Activated naive CD8-positive, alpha-beta T cell treated with anti-CD3 and anti-CD28 coated beads for 36 hours (primary cell): ENCODE results near the gene RAD52. TPM values are rescaled to one million over a fixed set of nuclear protein-coding genes. Genes with fewer than 3 reads are reported as not detected.

Experiments used
- DNase-seq: peaks from one replicate; pipeline ENCODE4 v3.0.0; 2021
- H3K27ac Mint-ChIP-seq: one replicate; pipeline ENCODE4 v1.8.0; 2022; ENCODE audit warnings: mild to moderate bottlenecking, moderate library complexity, mixed read lengths
- H3K27me3 Mint-ChIP-seq: one replicate; pipeline ENCODE4 v1.8.0; 2022; ENCODE audit warnings: mild to moderate bottlenecking, mixed read lengths
- H3K36me3 Mint-ChIP-seq: one replicate; pipeline ENCODE4 v1.8.0; 2021; ENCODE audit warnings: mild to moderate bottlenecking, mixed read lengths
- H3K4me1 Mint-ChIP-seq: one replicate; pipeline ENCODE4 v1.8.0; 2021; ENCODE audit warnings: mixed read lengths
- H3K4me3 Mint-ChIP-seq: one replicate; pipeline ENCODE4 v1.8.0; 2022; ENCODE audit warnings: mild to moderate bottlenecking, moderate library complexity, mixed read lengths
- H3K9me3 Mint-ChIP-seq: one replicate; pipeline ENCODE4 v1.8.0; 2022; ENCODE audit warnings: mixed read lengths
- total RNA-seq, 2 experiments: library from RNA; stranded (reverse); gene quantifications; one replicate each; pipeline ENCODE4 v1.2.3, GENCODE V29; 2021

Gene RAD52
- total RNA-seq: 10 to 100 TPM; 11.2 to 11.4 TPM

- Mint-ChIP-seq H3K27me3 (peaks cover 3% of the 10 kb centered on the region), H3K36me3 (peaks cover 25% of the 10 kb centered on the region), H3K4me3 (peak within 1 kb of the TSS; percentile 96), H3K9me3 (no peaks in the 10 kb centered on the region), H3K27ac (peak within 1 kb of the TSS; percentile 96), H3K4me1 (peaks cover 18% of the 10 kb centered on the region)
- peak; percentile 96 for DNase-seq
Observed at GRCh38 chr12:949453-950191, at the start of gene RAD52. Gene RAD52, minus strand, starts transcription at chr12:949694. Its CDS starts 16,636 bp downstream, at chr12:933058.

GRCh38 chr12:998020-998874 is 48.8 kb upstream of the RAD52 start:
- DNase-seq: no peak
- Mint-ChIP-seq H3K27ac (no peak overlapping the region), H3K9me3 (no peaks in the 10 kb centered on the region), H3K36me3 (peaks cover 13% of the 10 kb centered on the region), H3K4me1 (peaks cover 22% of the 10 kb centered on the region), H3K4me3 (no peak overlapping the region), H3K27me3 (no peaks in the 10 kb centered on the region)

GRCh38 chr12:997505-997904 is 48.0 kb upstream of the RAD52 start:
- no peaks in the 10 kb centered on the region for H3K27me3 Mint-ChIP-seq
- peaks cover 12% of the 10 kb centered on the region for H3K36me3 Mint-ChIP-seq
- no peak overlapping the region for H3K4me3 Mint-ChIP-seq
- H3K4me1 Mint-ChIP-seq: peaks cover 24% of the 10 kb centered on the region
- no peak overlapping the region for H3K27ac Mint-ChIP-seq
- no peak for DNase-seq
- no peaks in the 10 kb centered on the region for H3K9me3 Mint-ChIP-seq

GRCh38 chr12:996881-997280 is 47.4 kb upstream of the RAD52 start:
- Mint-ChIP-seq H3K27ac (no peak overlapping the region), H3K9me3 (no peaks in the 10 kb centered on the region), H3K4me3 (no peak overlapping the region), H3K4me1 (peaks cover 28% of the 10 kb centered on the region), H3K27me3 (no peaks in the 10 kb centered on the region), H3K36me3 (peaks cover 8% of the 10 kb centered on the region)
- DNase-seq: no peak

GRCh38 chr12:992647-993046 is 43.2 kb upstream of the RAD52 start:
- Mint-ChIP-seq H3K4me3 (peak overlapping the region; percentile 87), H3K27ac (no peak overlapping the region), H3K9me3 (no peaks in the 10 kb centered on the region), H3K27me3 (no peaks in the 10 kb centered on the region), H3K4me1 (peaks cover 35% of the 10 kb centered on the region), H3K36me3 (peaks cover 13% of the 10 kb centered on the region)
- no peak for DNase-seq

GRCh38 chr12:991350-992333 is 42.1 kb upstream of the RAD52 start:
- H3K36me3 Mint-ChIP-seq: peaks cover 13% of the 10 kb centered on the region
- H3K27me3 Mint-ChIP-seq: no peaks in the 10 kb centered on the region
- peak overlapping the region; percentile 87 for H3K4me3 Mint-ChIP-seq
- H3K9me3 Mint-ChIP-seq: no peaks in the 10 kb centered on the region
- peaks cover 27% of the 10 kb centered on the region for H3K4me1 Mint-ChIP-seq
- DNase-seq: no peak
- peak overlapping the region; percentile 81 for H3K27ac Mint-ChIP-seq

- Mint-ChIP-seq H3K27me3 (no peaks in the 10 kb centered on the region), H3K4me1 (peaks cover 25% of the 10 kb centered on the region), H3K9me3 (no peaks in the 10 kb centered on the region), H3K4me3 (peak within 1 kb of the TSS; percentile 87), H3K36me3 (peaks cover 13% of the 10 kb centered on the region), H3K27ac (peak within 1 kb of the TSS; percentile 85)
- DNase-seq: peak; percentile 90
Observed at GRCh38 chr12:990661-991349, 41.3 kb upstream of the RAD52 start, which contains the start of gene ERC1. Gene ERC1, plus strand, starts transcription at chr12:991223. Its CDS starts 36,681 bp downstream, at chr12:1027904.

GRCh38 chr12:989751-990660 is 40.5 kb upstream of the RAD52 start:
- H3K4me1 Mint-ChIP-seq: peaks cover 23% of the 10 kb centered on the region
- peak overlapping the region; percentile 85 for H3K27ac Mint-ChIP-seq
- peaks cover 13% of the 10 kb centered on the region for H3K36me3 Mint-ChIP-seq
- peak overlapping the region; percentile 80 for H3K4me3 Mint-ChIP-seq
- peak; percentile 59 for DNase-seq
- no peaks in the 10 kb centered on the region for H3K9me3 Mint-ChIP-seq
- no peaks in the 10 kb centered on the region for H3K27me3 Mint-ChIP-seq

GRCh38 chr12:989051-989450 is 39.6 kb upstream of the RAD52 start:
- H3K27ac Mint-ChIP-seq: no peak overlapping the region
- no peaks in the 10 kb centered on the region for H3K27me3 Mint-ChIP-seq
- peak overlapping the region; percentile 80 for H3K4me3 Mint-ChIP-seq
- peaks cover 13% of the 10 kb centered on the region for H3K36me3 Mint-ChIP-seq
- DNase-seq: no peak
- no peaks in the 10 kb centered on the region for H3K9me3 Mint-ChIP-seq
- H3K4me1 Mint-ChIP-seq: peaks cover 23% of the 10 kb centered on the region

GRCh38 chr12:988646-989045 is 39.2 kb upstream of the RAD52 start:
- peaks cover 13% of the 10 kb centered on the region for H3K36me3 Mint-ChIP-seq
- no peaks in the 10 kb centered on the region for H3K27me3 Mint-ChIP-seq
- no peaks in the 10 kb centered on the region for H3K9me3 Mint-ChIP-seq
- H3K27ac Mint-ChIP-seq: no peak overlapping the region
- DNase-seq: no peak
- peak overlapping the region; percentile 24 for H3K4me3 Mint-ChIP-seq
- H3K4me1 Mint-ChIP-seq: peaks cover 23% of the 10 kb centered on the region

GRCh38 chr12:981961-982360 is 32.5 kb upstream of the RAD52 start:
- H3K36me3 Mint-ChIP-seq: no peaks in the 10 kb centered on the region
- no peak for DNase-seq
- peaks cover 2% of the 10 kb centered on the region for H3K4me1 Mint-ChIP-seq
- H3K4me3 Mint-ChIP-seq: no peak overlapping the region
- H3K27ac Mint-ChIP-seq: no peak overlapping the region
- no peaks in the 10 kb centered on the region for H3K27me3 Mint-ChIP-seq
- H3K9me3 Mint-ChIP-seq: no peaks in the 10 kb centered on the region

- no peaks in the 10 kb centered on the region for H3K27me3 Mint-ChIP-seq
- H3K9me3 Mint-ChIP-seq: no peaks in the 10 kb centered on the region
- H3K4me3 Mint-ChIP-seq: no peak overlapping the region
- no peak overlapping the region for H3K27ac Mint-ChIP-seq
- H3K4me1 Mint-ChIP-seq: peaks cover 2% of the 10 kb centered on the region
- no peak for DNase-seq
- peaks cover 2% of the 10 kb centered on the region for H3K36me3 Mint-ChIP-seq
Observed at GRCh38 chr12:981176-981828, 31.8 kb upstream of the RAD52 start.

- Mint-ChIP-seq H3K27me3 (no peaks in the 10 kb centered on the region), H3K36me3 (peaks cover 2% of the 10 kb centered on the region), H3K9me3 (no peaks in the 10 kb centered on the region), H3K27ac (no peak overlapping the region), H3K4me1 (peaks cover 2% of the 10 kb centered on the region), H3K4me3 (no peak overlapping the region)
- no peak for DNase-seq
Observed at GRCh38 chr12:979349-979748, 29.9 kb upstream of the RAD52 start.
